ENCODE results near the gene PTPRR. TPM values are rescaled to one million over a fixed set of nuclear protein-coding genes. Genes with fewer than 3 reads are reported as not detected.
"Not testable (repeated sequence)": the region's sequence is repeated elsewhere in the genome, so short reads cannot be mapped to it uniquely, and the experiment has no call there.

PTPRR gene
- total RNA-seq, 2 donors from 2014 or later, result 0.52 TPM; not detected in 1

DNA sequence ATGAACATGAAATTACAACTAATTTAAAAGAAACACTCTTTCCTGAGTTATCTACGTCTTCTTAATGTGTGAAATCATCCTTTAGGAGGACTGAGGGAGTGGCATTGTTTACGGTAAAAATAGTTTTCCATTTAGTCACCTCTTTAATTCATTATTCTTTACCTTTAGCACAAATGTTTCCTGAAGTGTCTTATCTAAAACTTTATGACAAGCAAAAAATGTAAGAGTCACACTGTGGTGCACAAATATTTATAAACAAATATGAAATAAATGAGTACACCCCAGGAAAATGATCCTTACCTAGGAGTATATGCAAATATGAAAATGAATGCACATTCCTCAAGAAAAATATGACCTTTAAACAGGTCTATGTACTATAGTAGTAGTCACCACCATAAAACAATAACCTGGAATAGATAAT lies 104.6 kb downstream of the PTPRR start:
- DNase-seq (ENCODE audit: low spot score), result no peak
- intact Hi-C loops (cut with DNase I), result loop anchor here in 1 of 2 donors (10.0 kb wide), 1 partner anchor 1381 kb away; no protein-coding TSS in a partner anchor

DNA sequence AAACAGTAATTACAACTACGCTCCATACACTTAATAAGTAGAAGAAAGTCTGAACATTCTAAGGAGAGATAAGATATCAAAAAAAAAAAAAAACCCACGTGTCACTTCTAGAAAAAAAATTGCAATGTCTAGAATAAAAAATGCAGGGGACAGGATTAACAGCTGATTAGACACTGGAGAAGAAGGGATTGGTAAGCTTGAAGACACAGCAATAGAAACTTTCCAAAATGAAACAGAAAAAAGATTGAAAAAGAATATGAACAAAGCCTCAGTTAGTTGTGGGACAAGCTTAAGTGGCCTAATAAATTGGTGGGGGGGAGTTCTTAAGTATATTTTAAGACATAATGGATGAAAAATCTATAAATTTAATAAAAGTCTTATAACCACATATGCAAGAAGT lies 105.5 kb downstream of the PTPRR start:
- no peak for DNase-seq (ENCODE audit: low spot score)

DNA sequence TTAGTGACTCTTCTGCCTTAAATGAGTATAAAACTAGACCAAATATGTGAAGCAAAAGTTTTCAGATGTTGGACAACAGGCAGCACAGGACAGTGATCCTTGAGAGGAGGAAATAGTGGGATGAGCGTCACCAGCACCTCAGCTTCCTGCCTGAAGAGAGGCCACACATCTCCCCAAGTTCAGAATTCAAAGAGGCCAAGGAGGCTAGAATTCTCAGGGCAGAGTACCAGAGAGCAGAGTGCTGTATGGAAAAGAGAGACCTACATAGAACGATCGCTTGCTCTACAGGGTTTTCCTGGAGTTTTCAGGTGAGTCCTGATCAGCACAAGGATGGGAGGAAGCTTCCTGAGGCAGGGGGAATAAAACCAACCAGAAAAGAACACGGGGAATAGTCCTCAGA lies 107.0 kb downstream of the PTPRR start:
- DNase-seq (ENCODE audit: low spot score), result no peak
- intact Hi-C loops (cut with DNase I), result loop anchor here in 1 of 2 donors (10.0 kb wide), 1 partner anchor 1379 kb away; no protein-coding TSS in a partner anchor

More for the DNA sequence above, 105.5 kb downstream of the PTPRR start:
- intact Hi-C loops (cut with DNase I), result loop anchor here in 1 of 2 donors (10.0 kb wide), 1 partner anchor 1380 kb away; no protein-coding TSS in a partner anchor

DNA sequence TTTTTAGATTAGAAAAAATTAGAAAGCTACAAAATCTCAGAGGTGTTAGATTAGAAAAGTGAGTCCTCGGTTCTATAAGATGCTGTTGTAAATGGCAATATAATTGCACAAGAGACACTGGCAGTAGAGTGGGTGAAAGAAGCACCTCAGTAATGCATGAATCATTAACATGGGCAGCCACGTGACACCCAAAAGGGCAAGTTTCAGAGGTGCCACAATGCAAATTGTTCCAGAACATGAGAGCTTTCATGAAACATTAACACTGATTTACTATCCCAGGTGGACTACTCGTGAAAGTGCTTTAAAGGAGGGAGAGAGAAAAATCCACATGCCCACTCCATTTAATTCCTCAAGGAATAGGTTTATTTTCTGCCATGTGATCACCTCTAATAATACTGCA lies 108.4 kb downstream of the PTPRR start:
- intact Hi-C loops (cut with DNase I), result loop anchor here in 1 of 2 donors (10.0 kb wide), 1 partner anchor 1377 kb away; no protein-coding TSS in a partner anchor
- no peak for DNase-seq (ENCODE audit: low spot score)

DNA sequence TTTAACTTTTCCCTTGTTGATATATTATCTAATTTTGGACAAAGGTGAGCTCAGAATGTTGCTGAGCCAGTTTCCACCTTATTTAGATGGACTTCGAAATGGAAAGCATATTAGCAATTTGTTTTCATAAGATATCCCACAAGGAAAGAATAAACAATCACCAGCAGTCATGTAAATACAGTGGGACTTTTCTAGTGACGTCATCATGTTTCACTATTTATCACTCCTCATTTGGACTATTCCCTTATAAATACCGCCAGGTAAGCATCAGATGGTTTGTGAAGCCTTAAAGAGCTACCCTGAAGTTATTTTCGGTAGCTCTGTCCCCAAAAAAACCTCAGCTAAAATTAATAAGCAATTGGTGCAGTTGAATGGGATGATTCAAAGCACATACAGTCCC lies 110.7 kb downstream of the PTPRR start:
- no peak for DNase-seq (ENCODE audit: low spot score)
- intact Hi-C loops (cut with DNase I), result loop anchor here in 1 of 2 donors (10.0 kb wide), 1 partner anchor 1375 kb away; no protein-coding TSS in a partner anchor

DNA sequence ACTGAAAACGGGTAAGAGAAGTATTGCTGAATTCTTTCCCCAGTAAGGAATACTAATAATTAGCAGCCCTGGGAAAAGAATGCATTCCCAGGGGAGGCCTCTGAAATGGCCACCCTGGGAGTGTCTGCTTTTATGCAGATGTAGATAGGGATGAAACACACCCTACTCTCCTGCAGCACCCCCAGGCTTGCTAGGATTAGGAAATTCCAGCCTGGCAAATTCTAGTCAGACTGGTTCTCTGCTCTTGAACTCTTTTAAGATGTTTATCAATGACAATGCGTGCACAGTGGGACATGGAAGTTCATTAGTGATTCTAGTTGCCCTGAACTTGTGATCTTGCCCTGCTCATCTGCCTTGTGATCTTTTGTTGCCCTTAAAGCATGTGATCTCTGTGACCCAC lies 112.5 kb downstream of the PTPRR start:
- intact Hi-C loops (cut with DNase I); DNase-seq (ENCODE audit: low spot score): not testable (repeated sequence)

DNA sequence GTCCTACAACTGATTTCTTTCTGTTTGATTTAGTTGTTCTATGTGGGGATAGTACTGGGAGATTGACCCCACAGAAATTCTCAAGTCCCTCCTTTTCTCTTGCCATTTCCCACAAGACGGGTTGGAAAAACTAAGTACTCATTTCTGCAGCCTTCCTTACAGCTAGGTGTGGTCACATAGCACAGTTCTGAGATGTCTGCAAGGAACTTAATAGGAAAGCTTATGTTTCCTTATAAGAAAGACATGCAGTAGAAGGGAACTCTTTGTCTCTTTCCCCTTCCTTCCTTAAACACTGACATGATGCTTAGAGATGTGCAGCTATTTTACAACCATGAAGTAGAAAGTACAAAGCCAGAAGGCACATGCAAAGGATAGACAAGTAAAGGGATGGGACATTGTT lies 113.7 kb downstream of the PTPRR start:
- no peak for DNase-seq (ENCODE audit: low spot score)
- intact Hi-C loops (cut with DNase I), result no loop called here

DNA sequence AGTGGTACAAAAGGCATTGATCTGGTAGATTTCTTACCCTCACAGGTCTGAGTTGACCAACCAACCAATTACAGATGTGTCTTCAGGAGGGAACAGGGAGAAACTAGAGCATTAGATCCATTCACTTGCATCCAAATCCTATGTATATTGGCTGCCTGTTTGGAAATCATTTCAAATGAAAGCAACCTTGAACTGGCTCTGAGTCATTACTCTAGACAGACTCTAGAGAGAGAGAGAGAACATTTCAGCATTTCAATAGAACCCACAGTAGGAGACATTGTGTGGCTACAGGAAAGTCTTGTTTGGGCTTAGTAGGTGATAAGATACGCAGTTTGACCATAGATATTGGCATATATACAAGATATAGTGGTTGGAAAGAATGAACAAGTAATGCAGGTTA lies 114.5 kb downstream of the PTPRR start:
- DNase-seq (ENCODE audit: low spot score), result no peak
- intact Hi-C loops (cut with DNase I), result no loop called here

DNA sequence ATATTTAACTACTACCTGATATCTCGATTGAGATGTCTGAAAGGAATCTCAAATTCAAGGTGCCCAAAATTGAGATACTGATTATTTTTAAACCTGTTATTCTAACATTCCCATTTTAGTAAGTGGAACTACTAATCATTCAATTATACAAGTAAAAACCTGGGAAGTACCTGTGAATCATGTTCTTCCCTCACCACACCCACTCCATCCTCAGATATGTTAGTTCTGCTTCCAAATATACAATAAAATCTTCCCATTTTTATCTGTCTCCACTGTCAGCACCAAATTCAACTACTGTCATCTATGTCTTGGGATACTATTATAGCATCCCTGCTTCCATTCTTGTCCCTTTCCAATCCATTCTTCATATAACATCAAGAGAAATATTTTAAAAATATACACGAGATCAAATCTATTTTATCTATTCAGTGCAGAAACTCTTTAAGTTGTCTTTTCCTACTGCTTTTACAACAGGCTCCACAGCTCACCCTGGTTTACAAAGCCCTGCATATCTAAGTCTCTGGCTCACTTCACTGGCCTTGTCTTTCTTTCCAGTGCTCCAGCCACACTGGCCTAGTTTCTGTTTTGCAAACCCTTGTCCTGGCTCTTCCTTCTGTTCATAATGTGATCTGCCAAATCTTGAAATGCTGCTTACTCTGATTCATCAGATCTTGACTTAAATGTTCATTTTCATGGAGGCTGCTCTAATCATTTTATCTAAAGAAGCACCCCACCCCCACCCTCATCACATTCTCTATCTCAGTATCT lies 122.3 kb downstream of the PTPRR start:
- intact Hi-C loops (cut with DNase I), result no loop called here
- no peak for DNase-seq (ENCODE audit: low spot score)

DNA sequence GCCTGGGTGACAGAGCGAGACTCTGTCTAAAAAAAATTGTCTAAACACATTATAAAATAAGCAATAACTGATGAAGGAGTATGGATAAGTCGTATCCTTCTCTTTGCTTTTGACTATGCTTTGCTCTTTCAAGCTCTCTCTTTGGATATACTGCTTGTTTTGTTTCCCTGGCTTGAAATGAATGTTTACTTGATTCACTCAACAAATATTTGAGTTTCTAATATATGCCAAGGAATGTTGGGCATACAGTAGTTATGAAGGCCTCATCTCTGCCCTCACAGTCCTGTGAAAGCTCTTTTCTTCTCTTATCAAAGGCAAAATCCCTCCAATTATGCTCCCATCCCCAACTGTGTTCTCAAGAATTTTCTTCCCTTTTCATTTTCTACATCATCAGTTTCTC lies 123.5 kb downstream of the PTPRR start:
- no peak for DNase-seq (ENCODE audit: low spot score)
- intact Hi-C loops (cut with DNase I), result no loop called here

DNA sequence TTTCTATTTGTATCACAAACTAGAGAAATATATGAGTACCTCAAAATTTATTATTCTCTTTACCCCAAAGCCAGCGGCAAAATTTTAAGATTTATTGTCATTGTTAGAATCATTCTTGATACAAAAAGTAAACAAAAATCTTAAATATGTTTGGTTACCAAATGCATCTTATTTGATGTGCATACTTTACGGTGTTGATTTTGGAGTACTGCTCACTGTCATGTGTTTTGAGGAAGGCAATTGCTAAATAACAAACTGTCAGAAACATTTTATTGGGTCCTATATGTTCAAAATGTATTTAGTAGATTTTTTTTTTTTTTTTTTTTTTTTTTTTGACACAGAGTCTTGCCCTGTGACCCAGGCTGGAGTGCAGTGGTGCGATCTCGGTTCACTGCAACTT lies 124.9 kb downstream of the PTPRR start:
- intact Hi-C loops (cut with DNase I), result no loop called here
- DNase-seq (ENCODE audit: low spot score), result no peak

DNA sequence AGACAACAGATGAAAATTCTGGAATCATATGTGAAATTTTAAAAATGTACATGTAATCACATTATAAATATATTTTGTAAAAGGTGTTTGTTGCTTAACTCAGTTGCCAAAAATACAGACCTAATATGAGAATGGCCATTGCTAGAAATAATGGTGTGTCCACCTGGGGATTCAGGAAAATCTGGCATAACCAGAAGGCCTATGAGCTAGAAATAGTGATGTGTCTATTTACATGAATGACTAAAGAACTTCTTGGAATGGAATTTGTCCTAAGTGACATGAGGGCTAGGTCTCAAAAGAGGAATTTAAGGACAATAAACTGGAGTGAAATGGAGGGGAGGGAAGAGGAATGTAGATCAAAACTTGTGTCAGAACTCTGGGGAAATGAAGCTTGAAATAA lies 126.4 kb downstream of the PTPRR start:
- intact Hi-C loops (cut with DNase I), result no loop called here
- no peak for DNase-seq (ENCODE audit: low spot score)

DNA sequence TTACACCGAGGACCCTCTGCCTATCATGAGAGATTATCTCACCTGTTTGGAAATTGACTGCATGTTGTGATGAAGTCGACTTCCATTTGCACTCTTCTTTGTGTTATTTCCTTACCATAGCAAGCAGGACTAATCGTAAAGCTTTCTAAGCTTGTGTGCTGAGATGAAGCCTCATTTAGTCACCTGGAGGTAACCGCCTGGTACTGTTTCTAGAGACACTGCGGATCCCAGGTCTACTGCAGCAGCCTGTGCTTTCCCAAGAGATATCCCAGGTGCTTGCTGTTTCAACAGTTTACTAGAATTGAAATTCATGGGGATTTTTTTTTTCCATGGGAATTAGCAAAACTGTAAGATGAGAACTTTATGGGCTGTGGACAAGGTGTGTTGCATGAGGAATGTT lies 131.8 kb downstream of the PTPRR start:
- intact Hi-C loops (cut with DNase I), result no loop called here
- no peak for DNase-seq (ENCODE audit: low spot score)

DNA sequence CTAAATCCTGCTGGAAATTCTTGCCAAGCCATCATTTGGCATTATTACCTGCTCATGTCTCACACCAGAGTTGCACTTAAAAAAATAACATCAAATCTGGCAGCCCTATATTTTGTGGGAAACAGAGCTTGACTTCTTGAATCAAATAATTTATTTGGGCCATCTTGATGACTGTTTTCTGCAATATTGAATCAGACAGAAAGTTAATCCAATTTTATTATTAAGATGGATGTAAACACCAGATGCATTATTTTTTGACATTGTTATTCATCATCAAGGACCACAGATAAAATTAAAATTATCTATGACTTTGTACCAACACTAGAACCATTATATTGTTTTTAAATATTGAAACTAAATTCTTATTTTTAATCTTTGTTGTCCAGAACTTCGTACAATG lies 132.9 kb downstream of the PTPRR start:
- intact Hi-C loops (cut with DNase I), result no loop called here
- no peak for DNase-seq (ENCODE audit: low spot score)

DNA sequence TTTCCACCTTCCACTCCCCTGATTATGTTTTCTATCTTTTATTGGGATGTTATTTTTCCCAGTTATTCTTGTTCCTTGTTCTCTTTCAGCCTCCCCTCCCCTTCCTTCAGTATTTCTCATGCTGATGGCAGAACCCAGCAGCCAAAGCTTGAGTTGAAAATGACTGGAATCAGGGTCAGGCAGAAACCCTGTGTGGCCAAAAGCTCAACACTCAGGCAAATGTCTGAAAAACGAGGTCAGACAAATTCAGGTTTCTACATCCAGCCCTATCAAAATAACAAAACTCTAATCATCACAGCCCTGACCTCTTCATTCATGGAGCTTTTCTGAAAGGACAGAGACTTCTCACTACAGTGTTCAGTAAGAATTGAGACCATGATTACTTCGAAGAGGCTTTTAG lies 134.6 kb downstream of the PTPRR start:
- intact Hi-C loops (cut with DNase I), result no loop called here
- DNase-seq (ENCODE audit: low spot score), result no peak

DNA sequence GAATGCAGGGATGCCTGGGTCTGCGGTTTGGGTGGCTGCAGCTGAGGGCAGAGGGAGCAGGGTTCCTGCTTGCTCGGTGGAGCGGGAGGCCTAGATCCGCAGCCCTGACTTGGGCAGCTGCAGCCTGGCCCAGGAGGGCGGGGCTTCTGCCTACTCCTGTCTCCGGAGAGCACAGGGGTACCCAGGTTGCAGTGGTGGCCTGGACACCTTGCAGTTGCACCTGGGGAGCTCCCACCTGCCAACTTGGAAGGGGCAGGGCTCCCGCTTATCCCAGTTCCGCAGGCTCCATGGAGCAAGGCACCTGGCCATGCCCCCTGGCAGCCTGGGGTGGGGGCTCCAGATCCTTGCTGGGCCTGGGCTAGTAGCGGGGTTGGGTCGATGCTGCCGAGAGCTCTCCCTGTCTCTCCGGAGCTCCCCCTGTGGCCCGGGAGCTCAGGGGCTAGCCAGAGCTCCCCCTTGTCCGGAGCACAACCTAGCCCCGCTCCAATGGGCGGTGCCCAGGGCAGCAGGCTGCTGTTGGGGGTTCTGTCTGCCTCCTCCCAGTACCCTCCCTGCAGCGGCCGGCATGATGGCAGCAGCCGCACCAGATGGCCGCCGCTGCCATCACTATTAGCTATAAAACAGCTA lies 136.4 kb downstream of the PTPRR start:
- no peak for DNase-seq (ENCODE audit: low spot score)
- intact Hi-C loops (cut with DNase I), result no loop called here

DNA sequence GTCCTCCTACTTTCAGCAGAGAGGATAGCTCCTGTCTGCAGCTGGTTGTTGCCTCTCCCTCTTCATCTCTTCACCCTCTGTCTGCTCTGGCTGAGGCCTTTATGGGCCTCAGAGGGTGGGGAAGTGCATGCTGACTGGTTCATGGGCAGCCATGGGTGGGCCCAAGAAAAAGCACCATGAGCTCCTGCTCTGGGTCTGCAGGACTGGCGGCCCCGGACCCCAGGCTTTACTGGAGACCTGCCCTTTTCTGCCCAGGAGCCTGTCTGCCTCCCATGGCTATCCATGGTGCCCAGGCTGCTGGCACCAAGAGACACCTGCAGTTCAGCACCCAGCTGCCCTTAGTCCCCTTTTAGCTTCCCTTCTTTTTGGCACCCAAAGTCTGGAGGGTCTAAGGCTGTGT lies 137.1 kb downstream of the PTPRR start:
- intact Hi-C loops (cut with DNase I), result no loop called here
- DNase-seq (ENCODE audit: low spot score), result no peak

DNA sequence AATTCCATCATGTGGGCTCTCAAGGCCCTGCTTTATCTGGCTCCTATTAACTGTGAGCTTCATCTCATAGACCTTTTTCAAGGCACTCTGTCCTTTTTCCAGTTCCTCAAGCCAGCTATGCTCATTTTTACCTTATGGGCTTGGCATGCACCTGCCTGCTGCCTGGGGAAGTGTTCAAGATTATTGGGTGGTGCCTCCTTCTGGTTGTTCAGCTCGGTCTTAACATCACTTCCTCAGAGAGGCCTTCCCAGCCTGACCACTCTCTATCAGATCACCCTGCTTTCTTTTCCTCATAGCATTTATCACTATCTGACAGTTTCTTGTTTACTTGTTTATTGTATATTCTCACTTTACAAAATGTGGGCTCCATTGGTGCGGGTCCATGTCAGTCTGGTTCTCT lies 141.3 kb downstream of the PTPRR start:
- no peak for DNase-seq (ENCODE audit: low spot score)
- intact Hi-C loops (cut with DNase I), result no loop called here

DNA sequence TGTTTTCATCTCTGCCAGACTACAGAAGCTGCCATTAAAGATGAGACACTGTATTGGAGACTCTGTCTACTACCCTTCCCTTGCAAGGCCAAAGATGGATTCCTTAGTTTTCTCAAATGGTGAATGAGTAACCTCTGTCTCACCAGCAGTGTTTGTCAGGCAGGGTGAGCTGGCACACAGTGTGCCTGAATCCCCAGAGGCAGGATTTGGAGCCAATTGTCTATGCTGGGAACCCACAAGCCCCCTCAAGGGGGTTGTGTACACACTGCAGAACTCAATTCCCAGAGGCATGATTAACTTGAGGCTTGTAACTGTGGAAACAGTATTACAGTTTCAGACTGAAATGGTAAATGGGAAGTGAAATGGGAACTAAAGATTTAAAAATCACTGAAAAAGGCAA lies 146.5 kb downstream of the PTPRR start:
- intact Hi-C loops (cut with DNase I), result no loop called here
- no peak for DNase-seq (ENCODE audit: low spot score)

DNA sequence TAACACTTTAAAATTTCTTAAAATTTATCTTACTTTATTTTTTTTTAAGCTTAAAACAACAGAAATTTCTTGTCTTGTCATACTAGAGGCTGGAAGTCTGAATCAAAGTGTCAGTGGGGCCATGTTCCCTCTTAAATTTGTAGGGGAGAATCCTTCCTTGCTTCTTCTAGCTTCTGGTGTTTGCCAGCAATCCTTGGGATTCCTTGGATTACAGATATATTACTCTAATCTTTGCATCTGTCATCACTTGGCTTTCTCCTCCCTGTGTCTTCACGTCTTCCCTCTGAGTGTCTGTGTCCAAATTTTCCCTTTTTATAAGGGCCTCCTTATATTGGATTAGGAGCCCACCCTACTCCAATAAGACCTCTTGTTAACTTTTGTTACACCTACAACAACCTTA lies 147.7 kb downstream of the PTPRR start:
- DNase-seq (ENCODE audit: low spot score), result no peak
- intact Hi-C loops (cut with DNase I), result no loop called here

DNA sequence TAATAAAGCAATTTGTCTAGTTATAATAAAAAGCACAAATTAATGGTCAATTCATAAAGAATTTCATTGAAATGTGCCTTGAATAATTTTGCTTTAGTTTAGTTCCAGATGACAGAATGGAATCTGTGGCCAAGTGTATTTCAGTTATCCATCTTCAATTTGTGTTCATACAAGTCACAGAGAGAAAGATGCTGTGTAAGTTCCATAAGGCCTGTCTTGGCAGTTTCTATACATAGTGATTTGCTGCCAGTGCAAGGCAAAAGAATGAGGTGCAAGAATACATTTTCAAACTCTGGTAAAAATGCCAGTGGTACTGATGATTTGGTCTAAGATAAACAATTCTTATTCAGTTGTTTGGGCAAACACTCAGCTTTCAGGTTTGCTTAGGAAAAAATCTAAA lies 149.0 kb downstream of the PTPRR start:
- intact Hi-C loops (cut with DNase I), result no loop called here
- no peak for DNase-seq (ENCODE audit: low spot score)
